HG03558 (cell line): ENCODE data around the gene KLC1.

ENCODE experiments used
- ATAC-seq: cut with Tn5 transposase; IDR thresholded peaks from one replicate; pipeline ENCODE4 v1.9.1; 2021; ENCODE audit warnings: moderate number of reproducible peaks; ENCODE audit not compliant: unreplicated experiment; ENCODE audit errors: extremely low read depth

Gene KLC1

GRCh38 chr14:103731916-103732867 lies 103.2 kb downstream of the KLC1 start:
- ATAC-seq = no peak

DNA sequence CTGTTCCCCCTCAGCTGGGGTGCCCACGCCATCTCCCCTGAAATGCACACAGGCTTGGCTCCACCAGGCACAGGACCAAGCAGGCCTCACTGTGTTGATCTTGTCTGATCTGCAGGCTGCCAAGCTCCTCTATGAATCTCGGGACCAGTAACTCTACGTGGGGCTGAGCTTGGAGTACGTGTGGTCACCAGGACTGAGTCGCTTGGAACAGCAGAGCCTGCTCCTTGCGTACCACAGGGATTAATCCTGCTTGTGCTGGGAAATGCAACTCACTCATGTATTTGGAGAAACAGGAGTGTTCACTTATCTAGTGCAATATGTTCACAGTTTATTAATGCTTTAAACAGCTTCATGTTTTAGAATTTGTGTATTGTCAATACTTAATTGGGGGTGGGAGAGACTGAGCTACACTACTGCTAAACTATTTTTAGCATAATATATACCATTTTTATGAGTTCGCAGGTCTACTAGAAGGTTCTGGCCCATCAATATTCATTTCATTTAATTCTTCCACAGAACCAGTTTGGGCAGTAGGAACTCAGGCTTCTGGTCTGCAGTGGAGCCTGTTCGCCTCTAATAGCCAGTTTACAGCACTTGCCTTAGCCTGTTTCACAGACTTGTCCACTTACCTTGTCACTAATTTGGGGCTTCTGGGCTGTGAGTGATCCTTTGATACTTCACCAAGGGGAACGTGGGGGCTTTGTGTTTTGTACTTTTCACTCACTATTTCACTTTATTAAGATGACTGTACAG lies 104.0 kb downstream of the KLC1 start:
- ATAC-seq = no peak

GRCh38 chr14:103733651-103734050 lies 104.6 kb downstream of the KLC1 start:
- ATAC-seq = no peak

- ATAC-seq = no peak
Measured at GRCh38 chr14:103734081-103734888, 105.3 kb downstream of the KLC1 start.

DNA sequence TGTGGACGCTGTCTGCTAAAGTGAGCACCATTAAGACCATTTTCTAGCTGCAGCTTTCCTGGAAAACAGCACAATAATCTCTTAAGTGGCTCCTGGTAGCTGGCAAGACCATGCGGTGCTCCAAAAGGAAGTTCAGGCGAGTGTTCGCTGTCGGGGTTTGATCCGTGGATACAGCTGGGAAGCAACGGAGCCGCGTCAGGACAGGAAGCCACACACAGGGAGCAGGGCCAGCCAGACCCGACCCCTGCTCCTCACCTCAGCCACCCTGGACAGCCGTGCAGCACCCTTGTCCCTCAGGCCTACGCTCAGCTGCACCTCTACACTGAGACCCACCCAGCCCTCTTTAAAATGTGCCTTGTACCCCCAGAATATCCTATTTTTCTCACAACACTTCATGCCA lies 106.0 kb downstream of the KLC1 start:
- ATAC-seq = no peak

DNA sequence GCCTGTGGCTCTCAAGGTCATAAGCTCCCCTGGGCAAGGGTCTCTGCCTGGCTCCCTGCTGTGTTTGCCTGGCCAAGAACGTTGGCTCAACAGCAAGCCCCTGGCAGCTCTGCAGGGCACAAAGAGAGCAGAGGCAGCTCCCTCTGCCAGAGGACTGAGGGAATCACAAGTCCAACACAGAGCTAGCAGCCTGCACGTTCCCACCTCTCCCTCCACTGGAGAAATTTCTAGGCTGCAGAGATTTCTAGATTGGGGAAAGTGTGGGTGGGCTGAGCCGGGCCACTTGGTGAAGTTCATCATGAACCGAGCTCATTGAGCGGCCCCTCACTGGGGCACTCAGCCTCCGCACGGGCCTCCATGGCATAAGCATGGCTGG lies 106.4 kb downstream of the KLC1 start:
- ATAC-seq = no peak

- ATAC-seq = no peak
Measured at GRCh38 chr14:103735815-103736545, 107.0 kb downstream of the KLC1 start.

GRCh38 chr14:103736546-103737431 lies 107.8 kb downstream of the KLC1 start:
- no peak for ATAC-seq

- ATAC-seq = no peak
Measured at GRCh38 chr14:103737432-103738045, 108.5 kb downstream of the KLC1 start.

- no peak for ATAC-seq
Measured at GRCh38 chr14:103738166-103738565, 109.2 kb downstream of the KLC1 start.

DNA sequence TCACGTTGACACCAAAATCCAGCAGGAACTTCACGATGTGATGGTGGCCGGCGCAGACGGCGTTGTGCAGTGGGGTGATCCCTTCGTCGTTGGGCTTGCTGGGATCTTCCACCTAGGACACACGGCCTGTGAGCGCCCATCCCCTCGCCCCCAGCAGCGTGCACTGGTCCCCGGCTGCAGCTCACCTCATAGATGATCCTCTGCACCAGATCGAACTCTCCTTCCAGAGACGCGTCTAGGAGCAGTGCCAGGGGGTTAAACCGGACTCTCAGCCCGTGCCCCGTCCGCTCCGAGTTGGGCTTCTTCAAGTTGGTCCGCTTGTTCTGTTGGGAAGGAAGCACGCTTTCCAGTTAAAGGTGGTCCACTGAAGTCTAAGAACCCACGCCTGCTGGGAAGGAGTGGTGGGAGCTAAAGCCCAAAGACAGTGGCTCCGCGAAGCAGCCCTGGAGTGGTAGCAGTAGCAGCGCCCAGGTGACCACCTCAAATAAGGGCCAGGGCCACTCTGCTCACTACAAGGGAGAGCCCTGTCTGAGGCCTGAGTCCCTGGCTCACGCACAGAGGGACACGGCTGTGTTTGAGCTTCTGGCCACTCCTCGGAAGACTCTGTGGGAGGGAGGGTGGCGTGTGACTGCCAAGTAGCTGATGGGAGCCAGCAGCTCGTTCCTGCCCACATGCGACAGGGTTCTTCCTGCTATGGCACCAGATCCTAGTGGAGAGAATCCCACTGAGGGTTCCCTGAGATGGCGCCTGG lies 109.9 kb downstream of the KLC1 start:
- ATAC-seq = no peak

GRCh38 chr14:103739466-103739792 lies 110.4 kb downstream of the KLC1 start:
- ATAC-seq = no peak

DNA sequence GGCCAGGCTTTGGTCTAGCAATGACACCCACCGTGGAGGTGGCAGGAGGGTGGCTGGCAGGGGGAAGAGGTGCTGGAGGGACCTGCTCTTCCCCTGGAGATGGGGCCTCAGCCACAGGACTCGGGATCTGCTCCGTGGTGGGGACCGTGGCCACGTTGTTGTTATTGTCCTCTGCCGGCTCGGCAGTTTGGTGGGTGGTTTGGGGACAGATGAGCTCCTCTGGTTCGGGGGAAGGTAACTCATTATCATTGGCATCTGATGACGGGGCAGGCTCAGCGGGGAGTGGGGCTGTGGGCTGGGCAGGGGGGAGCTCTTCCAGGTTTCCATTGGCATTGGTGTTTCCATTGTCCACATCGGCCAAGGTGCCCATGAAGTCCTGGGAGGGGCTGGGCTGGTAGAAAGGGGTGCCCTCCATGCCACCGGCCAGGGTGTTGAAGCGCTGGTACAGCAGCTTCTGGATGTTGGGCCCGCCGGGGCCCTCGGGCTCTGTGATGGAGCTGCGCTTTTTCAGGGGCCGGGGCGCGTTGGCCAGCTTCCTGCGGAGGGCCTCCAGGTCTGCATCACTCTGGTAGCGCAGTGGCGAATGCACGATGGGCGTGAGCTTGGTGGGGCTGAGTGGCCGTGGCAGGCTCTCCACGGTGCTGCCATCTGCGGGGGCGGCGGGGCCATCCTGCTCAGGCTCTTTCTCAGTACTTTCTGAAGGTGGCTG lies 110.9 kb downstream of the KLC1 start:
- ATAC-seq = no peak

DNA sequence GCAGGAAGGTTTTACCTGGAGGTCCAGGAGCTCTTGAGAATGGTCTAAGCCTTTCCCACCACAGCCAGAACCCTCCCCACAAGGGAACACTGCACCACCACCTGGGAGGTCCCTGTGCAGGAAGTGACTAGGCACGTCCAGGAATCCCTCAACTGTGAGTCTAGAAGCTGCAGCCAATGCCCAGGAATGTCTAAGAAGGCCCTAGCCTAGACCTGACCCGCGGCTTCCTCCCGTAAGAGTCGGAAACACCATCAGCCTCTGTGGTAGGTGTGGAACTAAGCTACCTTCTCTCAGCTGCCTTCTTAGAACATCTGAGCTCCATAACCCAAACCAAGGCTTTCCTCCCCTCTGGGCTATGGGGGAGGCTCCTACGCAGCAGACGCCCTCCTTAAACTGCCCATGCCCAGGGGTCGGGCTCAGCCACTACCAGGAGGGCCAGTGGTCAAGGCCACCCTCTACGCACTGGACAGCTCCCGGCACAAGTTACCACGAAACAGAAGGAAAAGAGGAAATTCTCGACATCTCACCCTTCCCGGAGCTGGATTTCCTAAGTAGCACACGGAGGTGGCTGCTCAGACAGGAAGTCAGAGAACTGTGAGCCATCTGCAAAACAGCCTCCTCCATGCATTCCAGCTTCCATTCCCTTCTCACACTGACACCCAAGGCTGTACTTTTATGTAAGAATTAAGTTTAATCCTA lies 112.1 kb downstream of the KLC1 start:
- no peak for ATAC-seq

GRCh38 chr14:103741876-103742275 lies 112.9 kb downstream of the KLC1 start:
- no peak for ATAC-seq

GRCh38 chr14:103742499-103743255 lies 113.7 kb downstream of the KLC1 start:
- ATAC-seq = no peak
